DOHH2 (cell line): ENCODE results near the gene INO80.

Experiments used
- H3F3A ChIP-seq: fragments of 200-600 bp; sonication (generic), shearing (Covaris generic); 2 replicates; pipeline ENCODE4 v1.6.0; 2016; ENCODE audit warnings: antibody characterized with exemption, mild to moderate bottlenecking; ENCODE audit not compliant: control insufficient read depth, insufficient read depth
- H3K27ac ChIP-seq: fragments of 200-600 bp; sonication (generic); 2 replicates; pipeline ENCODE4 v1.5.1; 2014; ENCODE audit warnings: low read depth, mild to moderate bottlenecking, low read length, moderate library complexity
- H3K27me3 ChIP-seq: fragments of 200-600 bp; sonication (generic); 2 replicates; pipeline ENCODE4 v1.6.1; 2014; ENCODE audit warnings: mild to moderate bottlenecking, low read length, mixed read lengths; ENCODE audit not compliant: control insufficient read depth
- H3K36me3 ChIP-seq: fragments of 200-600 bp; sonication (generic); 2 replicates; pipeline ENCODE4 v1.6.1; 2014; ENCODE audit warnings: mild to moderate bottlenecking, low read length, moderate library complexity, mixed read lengths; ENCODE audit not compliant: control insufficient read depth
- H3K4me1 ChIP-seq: fragments of 200-600 bp; sonication (generic); 2 replicates; pipeline ENCODE4 v1.6.1; 2014; ENCODE audit warnings: mild to moderate bottlenecking, low read length, mixed read lengths; ENCODE audit not compliant: control insufficient read depth
- H3K4me2 ChIP-seq: fragments of 200-600 bp; sonication (generic); 2 replicates; pipeline ENCODE4 v1.6.0; 2014; ENCODE audit warnings: mild to moderate bottlenecking, low read length, moderate library complexity
- H3K4me3 ChIP-seq: fragments of 200-600 bp; sonication (generic); 2 replicates; pipeline ENCODE4 v1.5.1; 2014; ENCODE audit warnings: mild to moderate bottlenecking, low read length, mixed read lengths
- H3K79me2 ChIP-seq: fragments of 200-600 bp; sonication (generic); 2 replicates; pipeline ENCODE4 v1.6.1; 2014; ENCODE audit warnings: mild to moderate bottlenecking, low read length, mixed read lengths; ENCODE audit not compliant: control insufficient read depth
- H3K9me2 ChIP-seq: fragments of 200-600 bp; sonication (generic); replicated peaks from 2 replicates; pipeline ENCODE4 v1.6.1; 2014; ENCODE audit warnings: mild to moderate bottlenecking, low read length, mixed read lengths; ENCODE audit not compliant: control insufficient read depth
- H3K9me3 ChIP-seq: fragments of 200-600 bp; sonication (generic); 2 replicates; pipeline ENCODE4 v1.6.1; 2014; ENCODE audit warnings: antibody characterized with exemption, low read length, mixed read lengths; ENCODE audit not compliant: control insufficient read depth, insufficient read depth
- H4K20me1 ChIP-seq: fragments of 200-600 bp; sonication (generic); 2 replicates; pipeline ENCODE4 v1.6.0; 2014; ENCODE audit warnings: low read depth, mild to moderate bottlenecking, antibody characterized with exemption, low read length, moderate library complexity; ENCODE audit not compliant: control insufficient read depth, insufficient read depth
- CTCF ChIP-seq: fragments of 200-600 bp; sonication (generic); IDR thresholded peaks from one replicate; pipeline ENCODE4 v1.5.1; 2014; ENCODE audit warnings: antibody characterized with exemption, mild to moderate bottlenecking, low read depth, low read length; ENCODE audit not compliant: poor library complexity, severe bottlenecking
- EZH2phosphoT487 ChIP-seq: fragments of 200-600 bp; sonication (generic); IDR thresholded peaks from 2 replicates; pipeline ENCODE4 v1.6.1; 2017; ENCODE audit warnings: borderline replicate concordance, mild to moderate bottlenecking, antibody characterized with exemption, low read length, moderate library complexity, mixed read lengths

INO80 gene

GRCh38 chr15:40930430-40931299, 185.4 kb downstream of the INO80 start:
- Histone ChIP-seq H3K27ac (no peak overlapping the region), H3K79me2 (no peaks in the 10 kb centered on the region), H3K4me2 (peak overlapping the region; percentile 74), H3K9me3 (no peaks in the 10 kb centered on the region), H3K4me3 (peak overlapping the region; percentile 61), H3K36me3 (no peaks in the 10 kb centered on the region), H4K20me1 (no peaks in the 10 kb centered on the region; the same call in 1 of the 2 replicates), H3K9me2 (no peaks in the 10 kb centered on the region), H3F3A (no peaks in the 10 kb centered on the region), H3K4me1 (peaks cover 56% of the 10 kb centered on the region), H3K27me3 (peaks cover 62% of the 10 kb centered on the region)
- peak; percentile 96 for TF ChIP-seq CTCF
- TF ChIP-seq EZH2phosphoT487: peak; percentile 71; the same call in 1 of the 2 replicates

- no peaks in the 10 kb centered on the region for H3K79me2 ChIP-seq
- no peaks in the 10 kb centered on the region; the same call in 1 of the 2 replicates for H4K20me1 ChIP-seq
- H3K4me3 ChIP-seq: peak overlapping the region; percentile 61
- H3K36me3 ChIP-seq: no peaks in the 10 kb centered on the region
- no peak for TF ChIP-seq CTCF
- no peak for TF ChIP-seq EZH2phosphoT487
- H3K9me3 ChIP-seq: no peaks in the 10 kb centered on the region
- no peaks in the 10 kb centered on the region for H3F3A ChIP-seq
- H3K4me2 ChIP-seq: peak overlapping the region; percentile 74
- no peak overlapping the region for H3K27ac ChIP-seq
- no peaks in the 10 kb centered on the region for H3K9me2 ChIP-seq
- H3K4me1 ChIP-seq: peaks cover 57% of the 10 kb centered on the region
- H3K27me3 ChIP-seq: peaks cover 70% of the 10 kb centered on the region
These were observed 186.2 kb downstream of the INO80 start for GRCh38 chr15:40929660-40930429.
